HG02678 (cell line): ENCODE data around the gene C6orf15.

Experiments
- ATAC-seq: cut with Tn5 transposase; IDR thresholded peaks from one replicate; pipeline ENCODE4 v1.9.1; 2021; ENCODE audit warnings: mild to moderate bottlenecking, moderate library complexity; ENCODE audit not compliant: unreplicated experiment

The C6orf15 gene

DNA sequence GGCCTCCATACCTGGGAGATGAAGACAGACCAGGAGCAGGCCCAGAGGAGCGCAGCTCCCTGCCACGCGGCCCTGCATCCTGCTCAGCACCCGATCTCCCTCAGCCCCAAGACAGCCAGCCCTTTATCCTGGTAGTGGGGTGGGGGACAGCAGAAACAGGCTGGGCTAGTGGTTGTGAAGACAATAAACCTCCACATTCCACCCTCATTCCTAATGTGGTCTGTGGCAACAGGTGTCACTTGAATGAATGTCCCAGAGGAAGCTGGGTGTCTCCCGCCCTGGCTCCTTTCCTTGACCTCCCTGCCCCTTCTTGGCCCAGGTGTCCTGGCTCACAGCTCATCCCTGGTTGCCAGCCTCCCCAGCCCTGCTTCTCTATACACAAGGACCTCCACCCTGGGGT lies at the start of gene C6orf15:
TSS of gene C6orf15 (minus strand) at position 98 of the 400 bp plus-strand sequence. CDS start at position 78, 20 bp downstream.
- ATAC-seq, result no peak

DNA sequence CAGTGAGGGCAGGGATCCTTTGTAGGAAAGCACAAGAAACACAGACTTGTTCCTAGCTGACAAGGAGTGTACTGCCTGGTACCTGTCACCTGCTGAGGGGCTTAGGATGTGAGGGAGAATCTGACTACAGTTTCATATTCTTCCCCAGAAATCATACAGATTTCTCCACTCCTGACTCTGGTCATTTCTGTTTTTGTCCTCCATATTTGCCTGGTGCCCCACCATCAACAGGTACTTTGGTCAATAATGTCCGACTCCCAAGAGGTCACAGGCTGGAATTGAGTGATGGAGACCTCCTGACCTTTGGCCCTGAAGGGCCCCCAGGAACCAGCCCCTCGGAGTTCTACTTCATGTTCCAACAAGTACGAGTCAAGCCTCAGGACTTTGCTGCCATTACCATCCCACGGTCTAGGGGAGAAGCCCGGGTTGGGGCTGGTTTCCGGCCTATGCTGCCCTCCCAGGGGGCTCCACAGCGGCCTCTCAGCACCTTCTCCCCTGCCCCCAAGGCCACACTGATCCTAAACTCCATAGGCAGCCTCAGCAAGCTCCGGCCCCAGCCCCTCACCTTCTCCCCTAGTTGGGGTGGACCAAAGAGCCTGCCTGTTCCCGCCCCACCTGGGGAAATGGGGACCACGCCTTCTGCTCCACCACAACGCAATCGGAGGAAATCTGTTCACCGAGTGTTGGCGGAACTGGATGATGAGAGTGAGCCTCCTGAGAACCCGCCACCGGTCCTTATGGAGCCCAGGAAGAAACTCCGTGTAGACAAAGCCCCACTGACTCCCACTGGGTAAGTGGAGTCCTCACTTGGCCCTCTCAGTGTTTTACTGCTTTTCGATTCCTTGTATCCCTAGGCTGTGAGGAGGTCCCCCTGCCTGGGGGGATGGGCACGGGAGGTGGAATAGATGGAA lies 49.1 kb upstream of the C6orf15 start:
- ATAC-seq, result no peak

DNA sequence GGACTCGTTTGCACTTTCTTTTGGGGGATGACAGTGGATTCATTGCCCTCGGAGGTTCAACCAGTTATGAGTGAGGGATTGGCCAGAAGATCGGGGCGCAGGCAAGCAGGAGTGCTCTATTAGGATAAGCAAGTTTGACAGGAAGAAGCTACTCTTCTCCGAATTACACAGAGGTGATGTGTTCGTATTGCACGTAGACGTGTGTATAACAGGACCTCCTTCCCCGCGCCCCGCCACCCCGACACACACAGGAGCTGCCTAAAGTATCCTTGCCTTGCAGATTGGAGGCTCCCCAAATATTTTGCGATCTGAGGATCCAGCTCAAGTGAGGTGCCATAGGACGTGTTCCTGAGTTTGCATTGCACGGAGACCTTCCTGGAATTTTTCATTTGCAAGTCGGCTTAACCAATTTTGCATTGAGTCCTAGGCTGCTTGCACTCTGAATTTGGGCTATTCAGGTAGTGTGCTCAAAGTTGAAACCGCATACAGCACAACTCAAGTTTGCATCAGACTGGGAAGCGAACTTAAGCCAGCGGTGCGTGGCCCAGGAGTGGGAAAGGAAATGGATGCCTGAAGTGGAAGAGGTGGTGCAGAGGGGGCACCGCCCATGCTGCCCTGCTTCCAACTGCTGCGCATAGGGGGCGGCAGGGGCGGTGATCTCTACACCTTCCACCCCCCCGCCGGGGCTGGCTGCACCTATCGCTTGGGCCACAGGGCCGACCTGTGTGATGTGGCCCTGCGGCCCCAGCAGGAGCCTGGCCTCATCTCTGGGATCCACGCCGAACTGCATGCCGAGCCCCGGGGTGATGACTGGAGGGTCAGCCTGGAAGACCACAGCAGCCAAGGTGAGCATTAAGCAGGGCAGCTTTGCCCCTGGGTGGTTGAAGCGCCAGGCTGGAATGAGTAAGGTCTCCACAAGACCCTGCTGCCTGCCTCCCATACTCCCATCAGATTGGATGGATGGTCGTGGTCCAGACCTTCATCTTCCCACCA lies 46.8 kb upstream of the C6orf15 start:
- no peak for ATAC-seq

DNA sequence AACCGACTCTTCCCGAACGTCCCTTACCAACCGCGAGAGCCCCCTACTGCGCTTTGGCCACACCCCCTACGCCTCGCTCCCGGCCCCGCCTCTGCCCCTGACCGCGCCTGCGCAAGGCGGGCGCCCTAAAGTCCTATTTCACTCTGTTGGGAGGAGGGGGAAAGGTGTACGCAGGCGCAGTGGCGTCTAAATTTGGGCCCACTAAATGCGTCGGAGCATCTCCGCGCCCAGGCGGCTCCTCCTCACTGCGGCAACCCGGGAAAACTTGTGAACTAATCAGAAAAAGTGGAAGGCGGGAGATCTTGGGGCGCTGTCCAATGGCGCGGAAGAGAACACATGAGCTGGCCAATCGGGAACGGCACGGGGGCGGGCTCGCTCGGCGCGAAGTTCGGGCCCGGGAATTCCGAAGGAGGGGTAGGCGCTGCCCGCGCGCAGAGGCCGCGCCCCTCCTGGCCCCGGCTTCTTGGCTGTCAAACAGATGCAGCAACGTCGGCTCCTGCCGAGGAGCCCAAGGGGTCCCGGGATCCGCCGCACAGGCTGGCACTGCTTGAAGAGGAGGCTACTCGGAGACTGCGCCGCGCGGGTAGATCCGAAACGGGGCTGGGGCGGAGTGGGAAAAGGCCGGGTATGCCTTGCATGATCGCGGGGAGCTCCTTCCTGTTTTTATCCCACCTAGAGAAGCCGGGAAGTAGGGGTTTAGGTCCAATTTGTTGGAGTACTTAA lies 45.9 kb upstream of the C6orf15 start, which contains the start of gene TCF19:
TSS of gene TCF19 (plus strand) at position 450 of the 723 bp plus-strand sequence. CDS start 881 bp downstream, outside the sequence.
- ATAC-seq, result peak; percentile 90

DNA sequence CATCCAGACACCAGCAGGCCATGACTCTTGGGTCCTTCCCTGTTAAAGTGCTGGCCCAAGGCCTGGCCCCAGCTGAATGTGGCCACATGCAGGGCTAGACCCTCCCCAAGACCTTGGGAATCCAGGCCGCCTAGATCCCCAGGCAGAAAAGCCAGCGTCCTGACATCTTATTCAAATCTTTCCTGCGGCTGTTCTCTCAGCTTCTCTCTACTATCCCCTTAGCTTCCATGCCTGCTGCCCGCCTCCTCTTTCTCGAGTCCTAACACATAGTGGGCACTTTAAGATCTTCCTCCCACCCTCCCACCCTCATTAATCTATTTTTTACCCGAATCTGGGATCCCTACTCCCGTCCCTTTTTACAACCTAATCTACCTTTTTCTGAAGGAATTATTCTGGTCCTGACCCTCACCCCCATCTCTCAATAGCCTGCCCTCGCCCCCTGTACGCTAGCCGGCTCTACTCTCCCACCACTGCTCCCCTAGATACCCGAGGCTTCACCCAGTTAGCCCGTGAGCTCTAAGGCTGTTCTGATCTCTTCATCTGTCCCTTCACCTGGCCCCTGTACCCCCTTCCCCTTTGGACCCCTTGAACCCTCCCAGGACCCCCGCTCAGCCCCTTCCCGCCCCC lies 45.3 kb upstream of the C6orf15 start, which contains the start of gene CCHCR1:
TSS of gene CCHCR1 (minus strand) at position 290 of the 627 bp plus-strand sequence. CDS start at position 88, 202 bp downstream.
- ATAC-seq, result no peak

DNA sequence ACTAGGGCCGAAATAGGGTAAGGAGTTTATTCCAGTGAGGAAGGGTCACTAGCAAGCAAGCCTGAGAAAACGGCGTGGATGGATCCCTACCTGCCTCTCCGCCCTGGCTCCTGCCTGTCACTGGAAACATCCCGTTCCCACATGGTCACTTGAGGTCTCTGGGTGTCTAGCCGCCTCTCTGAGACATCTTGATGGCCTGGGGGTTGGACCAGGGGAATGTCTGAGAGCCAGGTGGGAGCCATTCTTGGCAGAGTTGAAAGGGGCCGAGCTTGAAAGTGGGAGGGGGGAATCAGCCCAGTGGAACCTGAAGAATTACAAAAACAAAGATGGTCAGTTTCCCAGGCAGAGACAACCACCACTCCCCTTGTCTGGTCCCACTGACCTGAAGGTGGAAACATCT lies 44.3 kb upstream of the C6orf15 start:
- no peak for ATAC-seq

DNA sequence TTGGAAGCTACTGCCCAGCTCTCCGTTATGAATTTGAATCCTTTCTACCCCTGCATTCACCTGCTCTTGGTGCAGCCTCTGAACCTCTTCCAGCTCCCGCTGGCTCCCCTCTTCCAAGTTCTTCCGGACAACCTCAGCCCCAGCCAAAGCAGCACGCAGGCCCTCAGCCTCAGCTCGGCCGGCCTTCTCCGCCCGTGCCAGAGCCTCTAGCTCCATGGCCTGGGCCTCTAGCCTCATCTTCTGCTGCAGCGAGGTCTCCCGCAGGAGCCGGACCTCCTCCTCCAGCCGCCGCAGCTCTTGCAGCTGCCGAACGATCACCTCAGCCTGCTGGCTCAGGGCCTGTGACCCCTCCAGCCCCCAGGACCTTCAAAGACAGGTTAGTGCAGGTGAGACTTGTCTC lies 42.1 kb upstream of the C6orf15 start:
- ATAC-seq, result no peak

DNA sequence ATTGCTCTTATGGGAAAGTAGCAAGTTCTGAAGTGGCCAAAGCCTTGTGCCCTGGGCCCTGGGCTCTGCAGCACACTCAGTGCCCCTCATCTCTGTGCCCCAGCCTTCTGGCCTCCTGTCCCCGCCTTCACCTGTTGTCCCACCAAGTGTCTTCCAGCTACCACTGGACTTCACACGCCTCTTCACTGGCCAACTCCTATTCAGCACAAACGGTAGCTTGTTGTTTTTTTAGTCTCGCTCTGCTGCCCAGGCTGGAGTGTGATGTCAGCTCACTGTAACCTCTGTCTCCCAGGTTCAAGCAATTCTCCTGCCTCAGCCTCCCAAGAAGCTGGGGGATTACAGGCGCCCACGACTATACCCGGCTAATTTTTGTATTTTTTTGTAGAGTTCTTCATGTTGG lies 40.4 kb upstream of the C6orf15 start:
- ATAC-seq, result no peak

DNA sequence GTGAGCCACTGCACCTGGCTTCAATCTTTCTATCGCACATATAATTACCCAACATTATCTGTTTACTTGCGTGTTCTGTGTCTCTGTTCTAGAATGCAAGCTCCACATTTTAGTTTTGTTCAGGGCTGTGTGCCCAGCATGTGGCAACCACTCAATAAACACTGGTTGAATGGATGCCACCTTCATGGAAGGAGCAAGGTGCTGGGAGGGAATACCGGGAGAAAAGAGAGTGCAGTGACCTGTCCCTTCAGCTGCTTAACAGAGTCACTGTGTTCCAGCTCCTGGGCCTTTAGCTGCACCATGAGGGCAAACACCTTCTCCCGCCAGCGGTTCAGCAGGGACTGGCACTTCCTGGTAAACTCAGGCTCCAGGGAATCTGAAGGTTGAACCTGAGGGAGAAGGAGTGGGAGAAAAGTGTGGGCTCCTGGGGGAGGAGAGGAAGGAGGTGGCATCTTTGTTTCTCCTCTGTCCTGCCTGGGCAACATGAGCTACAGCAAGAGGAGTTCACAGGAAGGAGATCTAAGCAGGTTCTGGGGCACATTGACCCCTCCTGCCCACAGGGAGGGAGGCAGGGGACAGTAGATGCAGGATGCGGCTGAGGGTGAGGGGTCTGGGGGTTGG lies 37.6 kb upstream of the C6orf15 start:
- no peak for ATAC-seq

DNA sequence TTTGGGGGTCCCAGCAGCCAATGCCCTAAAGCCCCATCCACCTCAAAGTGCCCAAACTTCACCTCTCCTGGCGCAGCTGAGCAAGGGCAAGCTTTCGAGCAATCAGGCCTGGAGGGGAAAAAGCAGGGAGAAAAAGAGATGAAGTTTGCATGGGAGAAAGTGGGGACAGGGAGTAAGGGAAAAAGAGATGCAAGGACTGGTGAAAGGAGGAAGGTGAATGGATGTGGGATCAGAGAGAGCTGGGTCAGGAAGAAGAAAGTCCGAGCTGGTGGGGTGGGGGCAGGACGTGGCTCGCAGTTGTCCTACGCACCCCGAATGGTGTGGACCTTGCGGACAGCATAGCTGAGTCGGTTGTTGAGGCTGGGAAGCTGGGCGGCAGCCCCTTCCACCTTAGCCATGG lies 33.0 kb upstream of the C6orf15 start:
- ATAC-seq, result no peak

DNA sequence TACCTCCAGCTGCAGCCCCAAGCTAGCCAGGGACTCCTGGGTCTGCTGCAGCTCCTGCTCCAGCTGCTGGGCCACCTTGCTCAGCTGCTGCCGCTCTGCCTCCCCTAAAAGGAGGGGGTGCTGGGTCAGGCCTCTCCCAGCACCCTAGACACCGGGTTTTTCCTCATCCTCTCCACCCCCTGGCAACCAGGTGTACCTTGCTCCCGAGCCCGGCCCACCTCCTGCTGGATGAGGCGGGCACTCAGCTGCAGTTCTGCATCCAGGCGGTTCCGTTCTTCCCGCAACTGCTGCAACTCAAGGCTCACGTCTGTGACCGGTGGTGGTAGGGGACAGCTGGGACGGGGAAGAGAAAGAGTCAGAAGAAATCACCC lies 32.6 kb upstream of the C6orf15 start:
- no peak for ATAC-seq

DNA sequence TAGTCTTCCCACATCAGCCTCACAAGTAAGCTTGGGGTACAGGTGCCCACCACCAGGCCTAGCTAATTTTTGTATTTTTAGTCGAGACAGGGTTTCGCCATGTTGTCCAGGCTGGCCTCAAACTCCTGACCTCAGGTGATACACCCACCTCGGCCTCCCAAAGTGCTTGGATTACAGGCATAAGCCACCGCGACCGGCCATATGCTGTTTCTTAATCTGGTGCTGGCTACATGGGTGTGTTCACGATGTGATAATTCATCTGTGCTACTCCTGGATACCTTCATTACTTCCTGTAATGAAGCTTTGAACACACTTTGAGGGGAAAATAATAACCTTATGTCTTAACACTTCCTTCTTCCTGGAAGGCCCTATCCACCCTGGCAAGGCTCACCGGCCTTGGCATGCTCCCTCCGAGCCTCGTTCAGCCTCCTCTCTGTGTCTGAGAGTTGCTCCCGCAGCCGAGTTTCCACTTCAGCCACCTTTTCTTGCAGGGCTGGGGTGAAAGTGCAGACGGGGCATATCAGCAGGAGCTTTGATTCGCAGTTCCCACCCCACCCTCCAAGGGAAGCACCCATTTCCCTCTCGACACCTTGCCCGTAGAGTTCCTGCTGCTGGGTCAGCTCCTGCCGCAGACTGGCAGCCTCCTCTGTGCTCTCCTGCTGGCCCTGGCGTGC lies 32.1 kb upstream of the C6orf15 start:
- ATAC-seq, result no peak

DNA sequence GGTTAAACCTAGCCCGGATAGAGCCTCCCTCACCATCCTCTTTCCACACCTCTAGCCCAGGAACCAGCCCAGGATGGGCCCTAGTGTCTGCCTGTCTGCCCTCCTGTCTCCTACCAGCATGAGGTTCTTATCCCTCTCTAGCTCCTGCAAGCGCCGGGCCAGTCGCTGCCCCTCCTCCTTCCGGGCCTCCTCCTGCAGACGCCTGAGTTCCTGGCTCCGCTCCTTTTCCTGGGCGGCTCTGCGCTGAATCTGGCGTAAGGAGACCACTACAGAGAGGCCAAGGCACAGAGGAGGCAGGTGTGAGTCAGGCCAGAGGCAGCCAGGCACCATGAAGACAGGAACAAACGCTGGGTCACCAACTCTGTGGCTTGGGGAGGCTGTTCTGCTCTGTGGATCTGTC lies 30.8 kb upstream of the C6orf15 start:
- ATAC-seq, result no peak

DNA sequence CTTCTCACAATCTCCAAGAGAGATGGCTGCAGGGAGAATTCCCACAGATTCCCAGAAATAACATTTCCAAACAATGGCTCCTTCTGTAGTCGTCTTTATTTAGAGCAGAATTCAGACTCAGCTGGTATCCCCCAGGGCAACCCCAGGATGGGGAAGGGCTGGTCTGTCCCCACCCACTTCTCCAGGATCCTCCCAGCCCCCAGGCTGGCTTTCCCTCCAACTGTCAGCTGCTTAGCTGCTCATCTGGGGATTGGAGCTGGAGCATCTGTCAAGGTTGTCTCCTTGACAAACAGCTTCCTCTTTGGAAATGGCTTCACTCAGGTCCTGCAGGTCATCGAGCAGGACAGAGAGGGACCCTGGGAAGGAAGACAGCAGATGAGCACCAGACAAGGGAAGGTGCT lies 30.0 kb upstream of the C6orf15 start:
- ATAC-seq, result no peak

DNA sequence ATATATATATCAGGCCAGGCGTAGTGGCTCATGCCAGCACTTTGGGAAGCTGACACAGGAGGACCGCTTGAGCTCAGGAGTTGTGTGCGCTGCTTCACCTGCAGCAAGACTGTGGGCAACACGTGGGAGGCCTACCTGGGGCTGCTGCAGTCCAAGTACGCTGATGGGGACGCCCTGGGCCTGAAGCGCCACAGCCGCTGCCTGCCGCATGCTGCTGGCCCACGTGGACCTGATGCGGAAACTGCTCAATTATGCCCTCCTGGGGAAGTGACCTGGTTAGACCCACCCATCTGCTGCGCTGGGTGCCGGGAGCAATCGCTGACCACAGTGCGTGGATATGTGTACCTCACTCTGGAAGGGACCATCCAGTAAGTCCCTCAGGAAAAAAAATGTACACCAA lies 28.3 kb upstream of the C6orf15 start:
- ATAC-seq, result no peak

DNA sequence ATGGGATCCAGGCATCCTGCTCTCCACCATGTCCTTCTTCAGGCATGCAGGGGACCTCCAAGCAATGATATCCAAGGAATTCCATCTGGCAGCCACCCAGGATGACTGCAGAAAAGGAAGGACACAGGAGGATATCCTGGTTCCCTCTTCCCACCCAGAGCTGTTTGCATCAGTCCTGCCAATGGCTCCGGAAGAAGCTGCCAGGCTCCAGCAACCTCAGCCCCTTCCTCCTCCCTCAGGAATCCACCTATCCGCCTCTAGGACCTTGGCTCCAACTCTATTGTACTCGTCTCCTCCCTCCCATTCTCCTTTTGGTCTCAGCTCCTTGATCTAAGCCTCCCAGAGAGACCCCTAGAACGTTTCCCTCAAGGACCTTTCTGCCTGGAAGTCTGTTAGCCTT lies 27.2 kb upstream of the C6orf15 start:
- no peak for ATAC-seq

DNA sequence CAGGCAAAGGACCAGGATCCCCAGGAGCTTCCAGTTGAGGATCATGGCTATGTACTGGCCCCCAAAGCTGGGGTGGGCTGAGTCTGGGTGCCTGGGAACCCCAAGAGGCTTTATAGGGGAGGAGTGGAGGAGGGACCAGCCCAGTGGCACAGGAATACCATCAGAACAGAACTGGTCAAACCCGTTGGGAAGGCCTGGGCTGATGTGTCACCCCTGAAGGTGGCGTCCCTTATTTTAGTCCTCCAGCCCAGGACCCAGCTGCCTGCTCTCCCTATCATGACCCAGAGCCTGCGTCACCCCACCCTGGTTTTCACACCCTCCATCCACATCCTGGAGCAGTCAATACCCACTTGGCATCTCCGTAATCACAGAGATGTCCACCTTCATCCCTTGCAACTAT lies 26.6 kb upstream of the C6orf15 start, which contains the start of gene PSORS1C2:
TSS of gene PSORS1C2 (minus strand) at position 85 of the 400 bp plus-strand sequence. CDS start at position 45, 40 bp downstream.
- no peak for ATAC-seq

DNA sequence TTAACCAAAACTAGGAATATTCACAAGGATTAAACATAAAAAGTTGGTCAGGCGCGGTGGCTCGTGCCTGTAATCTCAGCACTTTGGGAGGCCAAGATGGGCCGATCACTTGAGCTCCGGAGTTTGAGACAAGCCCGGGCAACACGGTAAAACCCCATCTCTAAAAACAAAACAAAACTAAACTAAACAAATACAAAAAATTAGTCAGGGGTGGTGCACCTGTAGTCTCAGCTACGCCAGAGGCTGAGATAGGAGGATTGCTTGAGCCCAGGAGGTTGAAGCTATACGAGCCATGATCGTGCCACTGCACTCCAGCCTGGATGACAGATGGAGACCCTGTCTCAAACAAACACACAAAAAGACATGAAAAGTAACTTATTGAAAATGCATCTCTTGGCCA lies 23.3 kb upstream of the C6orf15 start:
- ATAC-seq, result no peak

DNA sequence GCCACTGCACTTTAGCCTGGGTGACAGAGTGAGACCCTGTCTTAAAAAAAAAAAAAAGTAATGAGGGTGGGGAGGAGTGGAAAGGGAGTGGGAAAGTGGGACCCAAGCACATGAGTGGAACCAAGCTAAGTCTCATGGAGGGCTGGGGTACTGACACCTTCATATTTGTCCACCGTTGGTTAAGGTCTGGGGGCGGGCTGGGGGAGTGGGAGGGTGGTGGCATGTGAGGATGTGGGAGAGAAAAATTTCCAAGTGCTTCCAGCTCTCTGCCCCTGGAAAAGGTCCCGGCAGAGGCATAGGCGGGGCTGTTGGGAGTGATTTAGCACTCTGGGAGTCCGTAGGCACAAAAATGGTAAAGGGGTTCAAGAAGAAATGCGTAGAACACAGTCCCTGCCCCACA lies 20.4 kb upstream of the C6orf15 start:
- no peak for ATAC-seq
